Endodermal cell (in vitro differentiated cells): ENCODE results near the gene NEMP2. TPM values are rescaled to one million over a fixed set of nuclear protein-coding genes. Genes with fewer than 3 reads are reported as not detected.

Experiments
- DNase-seq: peaks from one replicate; pipeline ENCODE4 v3.0.0-alpha.2; 2017
- H3K27ac ChIP-seq: 2 replicates; pipeline ENCODE4 v1.5.1; 2013; ENCODE audit warnings: mild to moderate bottlenecking, low read depth, low read length, moderate library complexity
- H3K27me3 ChIP-seq: 2 replicates; pipeline ENCODE4 v1.6.1; 2013; ENCODE audit warnings: mild to moderate bottlenecking, low read length, moderate library complexity; ENCODE audit not compliant: insufficient read depth, control insufficient read depth, poor library complexity, severe bottlenecking
- H3K36me3 ChIP-seq: 2 replicates; pipeline ENCODE4 v1.7.0; 2013; ENCODE audit warnings: mild to moderate bottlenecking, low read length, moderate library complexity; ENCODE audit not compliant: control insufficient read depth, insufficient read depth
- H3K4me1 ChIP-seq: one replicate; pipeline ENCODE4 v1.7.0; 2013; ENCODE audit warnings: low read length; ENCODE audit not compliant: control insufficient read depth, insufficient read depth
- H3K4me3 ChIP-seq: 2 replicates; pipeline ENCODE4 v1.5.1; 2013; ENCODE audit warnings: mild to moderate bottlenecking, low read length, moderate library complexity
- H3K9ac ChIP-seq: 2 replicates; pipeline ENCODE4 v1.6.1; 2013; ENCODE audit warnings: mild to moderate bottlenecking, low read length, moderate library complexity; ENCODE audit not compliant: poor library complexity, severe bottlenecking; ENCODE audit errors: extremely low read depth
- H3K9me3 ChIP-seq: 2 replicates; pipeline ENCODE4 v1.6.1; 2013; ENCODE audit warnings: mild to moderate bottlenecking, low read length, moderate library complexity; ENCODE audit not compliant: control insufficient read depth
- H3K27ac Mint-ChIP-seq: 2 replicates; pipeline ENCODE4 v1.8.0; 2020; ENCODE audit warnings: mixed read lengths
- H3K27me3 Mint-ChIP-seq: 2 replicates; pipeline ENCODE4 v1.8.0; 2021; ENCODE audit warnings: mild to moderate bottlenecking, mixed read lengths; ENCODE audit not compliant: insufficient read depth
- H3K36me3 Mint-ChIP-seq: 2 replicates; pipeline ENCODE4 v1.8.0; 2020; ENCODE audit warnings: low read depth, mixed read lengths
- H3K4me1 Mint-ChIP-seq: 2 replicates; pipeline ENCODE4 v1.8.0; 2020; ENCODE audit warnings: mixed read lengths
- H3K4me3 Mint-ChIP-seq: 2 replicates; pipeline ENCODE4 v1.8.0; 2020; ENCODE audit warnings: mild to moderate bottlenecking, moderate library complexity, mixed read lengths
- H3K9me3 Mint-ChIP-seq: 2 replicates; pipeline ENCODE4 v1.8.0; 2020; ENCODE audit warnings: mild to moderate bottlenecking, mixed read lengths
- CTCF ChIP-seq: fragments of 200-600 bp; sonication (generic); conservative IDR thresholded peaks from 2 replicates; pipeline ENCODE4 v1.5.0; 2021; ENCODE audit warnings: antibody characterized with exemption, mild to moderate bottlenecking
- WGBS, 2 experiments: methylation state at CpG; one replicate each; pipeline versions ENCODE4 v1.1.5 to v1.1.7; 2013; ENCODE audit warnings: missing lambda C conversion rate in 2 of 2, mixed read lengths in 1 of 2; ENCODE audit not compliant: insufficient coverage in 1 of 2, insufficient read length in 1 of 2; 5-methylcytosine and 5-hydroxymethylcytosine counted together
- total RNA-seq, 2 donors: library from RNA; stranded (reverse); fragmentation: NEBNext Ultra II Directional in 1 of 2; extraction: Animal tissue kit (Norgen Biotek cat#: 25700) in 1 of 2; gene quantifications; 2 replicates in 1 of 2; 3 replicates in 1 of 2; pipeline ENCODE4 v1.2.1, GENCODE V29; 2021

The NEMP2 gene
- total RNA-seq, 2 donors from 2014 or later = 7.2 to 11.3 TPM

- Mint-ChIP-seq H3K4me1 (no peaks in the 10 kb centered on the region), H3K27ac (no peak overlapping the region), H3K27me3 (no peaks in the 10 kb centered on the region), H3K9me3 (peaks cover 13% of the 10 kb centered on the region), H3K36me3 (peaks cover 4% of the 10 kb centered on the region), H3K4me3 (no peak overlapping the region)
- no peak for DNase-seq
- Histone ChIP-seq H3K9ac (no peak overlapping the region), H3K4me1 (no peaks in the 10 kb centered on the region), H3K27me3 (no peaks in the 10 kb centered on the region), H3K27ac (no peak overlapping the region), H3K9me3 (peaks cover 7% of the 10 kb centered on the region), H3K36me3 (no peaks in the 10 kb centered on the region), H3K4me3 (no peak overlapping the region)
- no peak for TF ChIP-seq CTCF
Observed at GRCh38 chr2:190571686-190572085, 37.2 kb upstream of the NEMP2 start.

GRCh38 chr2:190570871-190571270 lies 36.3 kb upstream of the NEMP2 start:
- Histone ChIP-seq H3K27ac (no peak overlapping the region), H3K27me3 (no peaks in the 10 kb centered on the region), H3K4me3 (no peak overlapping the region), H3K4me1 (no peaks in the 10 kb centered on the region), H3K9me3 (peaks cover 7% of the 10 kb centered on the region), H3K9ac (no peak overlapping the region), H3K36me3 (no peaks in the 10 kb centered on the region)
- peaks cover 4% of the 10 kb centered on the region for H3K36me3 Mint-ChIP-seq
- H3K4me1 Mint-ChIP-seq = no peaks in the 10 kb centered on the region
- H3K27ac Mint-ChIP-seq = no peak overlapping the region
- H3K27me3 Mint-ChIP-seq = no peaks in the 10 kb centered on the region
- TF ChIP-seq CTCF = no peak
- H3K4me3 Mint-ChIP-seq = no peak overlapping the region
- WGBS, 2 experiments = 67 to 71% methylated on average over 1 of the region's 1 CpG
- no peak for DNase-seq
- H3K9me3 Mint-ChIP-seq = peaks cover 18% of the 10 kb centered on the region

GRCh38 chr2:190569994-190570755 lies 35.7 kb upstream of the NEMP2 start:
- Histone ChIP-seq H3K27ac (no peak overlapping the region), H3K4me3 (no peak overlapping the region), H3K36me3 (no peaks in the 10 kb centered on the region), H3K9ac (no peak overlapping the region), H3K27me3 (no peaks in the 10 kb centered on the region), H3K9me3 (peaks cover 7% of the 10 kb centered on the region), H3K4me1 (no peaks in the 10 kb centered on the region)
- no peaks in the 10 kb centered on the region for H3K27me3 Mint-ChIP-seq
- DNase-seq = no peak
- H3K9me3 Mint-ChIP-seq = peaks cover 18% of the 10 kb centered on the region
- peaks cover 4% of the 10 kb centered on the region for H3K36me3 Mint-ChIP-seq
- H3K4me1 Mint-ChIP-seq = no peaks in the 10 kb centered on the region
- no peak for TF ChIP-seq CTCF
- no peak overlapping the region for H3K27ac Mint-ChIP-seq
- no peak overlapping the region for H3K4me3 Mint-ChIP-seq
- WGBS, 2 experiments = 86 to 92% methylated on average over 2 of the region's 2 CpGs
